Mammary epithelial cell (primary cell): Measurements from ENCODE around the gene ABCC4.

ENCODE experiments used
- EZH2 ChIP-seq: IDR thresholded peaks from 2 replicates; pipeline ENCODE4 v1.6.1; 2012; ENCODE audit warnings: low read length, inconsistent platforms, borderline replicate concordance
- TF ChIP-seq, protein P1 (sequence below), 2 donors: IDR thresholded peaks in 1 of 2; conservative IDR thresholded peaks in 1 of 2; 2 replicates each; pipeline ENCODE4 v1.5.1; 2011 to 2012; ENCODE audit warnings: inconsistent platforms in 2 of 2, low read length in 2 of 2, mild to moderate bottlenecking in 2 of 2, control low read depth in 1 of 2, low read depth in 1 of 2; ENCODE audit not compliant: insufficient read depth in 1 of 2; ENCODE audit errors: extremely low read depth in 1 of 2

DNA sequence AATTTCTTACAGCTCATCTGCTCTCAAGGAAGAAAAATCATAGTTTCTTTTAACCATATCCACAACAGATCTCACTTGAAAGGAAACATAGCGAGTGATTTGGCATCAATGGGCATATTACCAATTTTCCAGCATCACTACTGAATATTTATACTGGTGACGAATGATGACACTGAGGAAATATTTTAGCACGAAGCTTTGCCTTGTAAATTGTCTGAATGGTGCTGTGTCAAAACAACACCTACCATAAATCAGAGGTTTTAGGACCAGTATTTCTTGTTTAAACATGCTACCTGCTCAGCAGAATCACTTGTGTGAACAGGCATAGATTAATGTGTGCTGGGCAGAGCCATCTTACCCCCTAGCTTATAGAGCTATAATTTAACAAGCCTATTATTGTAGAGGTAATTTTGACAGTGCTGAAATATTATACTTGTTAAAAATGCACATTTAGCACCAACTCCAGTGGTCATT lies 146.8 kb downstream of the ABCC4 start:
- TF ChIP-seq EZH2 = no peak
- TF ChIP-seq, protein P1, sequence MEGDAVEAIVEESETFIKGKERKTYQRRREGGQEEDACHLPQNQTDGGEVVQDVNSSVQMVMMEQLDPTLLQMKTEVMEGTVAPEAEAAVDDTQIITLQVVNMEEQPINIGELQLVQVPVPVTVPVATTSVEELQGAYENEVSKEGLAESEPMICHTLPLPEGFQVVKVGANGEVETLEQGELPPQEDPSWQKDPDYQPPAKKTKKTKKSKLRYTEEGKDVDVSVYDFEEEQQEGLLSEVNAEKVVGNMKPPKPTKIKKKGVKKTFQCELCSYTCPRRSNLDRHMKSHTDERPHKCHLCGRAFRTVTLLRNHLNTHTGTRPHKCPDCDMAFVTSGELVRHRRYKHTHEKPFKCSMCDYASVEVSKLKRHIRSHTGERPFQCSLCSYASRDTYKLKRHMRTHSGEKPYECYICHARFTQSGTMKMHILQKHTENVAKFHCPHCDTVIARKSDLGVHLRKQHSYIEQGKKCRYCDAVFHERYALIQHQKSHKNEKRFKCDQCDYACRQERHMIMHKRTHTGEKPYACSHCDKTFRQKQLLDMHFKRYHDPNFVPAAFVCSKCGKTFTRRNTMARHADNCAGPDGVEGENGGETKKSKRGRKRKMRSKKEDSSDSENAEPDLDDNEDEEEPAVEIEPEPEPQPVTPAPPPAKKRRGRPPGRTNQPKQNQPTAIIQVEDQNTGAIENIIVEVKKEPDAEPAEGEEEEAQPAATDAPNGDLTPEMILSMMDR (conservative IDR thresholded peaks at IDR 0.05 in 1 of 2, IDR thresholded peaks at IDR 0.05 in 1 of 2; ENCODE audit: extremely low read depth in 1 of 2, insufficient read depth in 1 of 2, low read depth in 1 of 2, low read length in 2 of 2) = no peak
